Measurements from ENCODE around the gene COG2. TPM values are rescaled to one million over a fixed set of nuclear protein-coding genes. Genes with fewer than 3 reads are reported as not detected.
A peak's percentile ranks its signal among the peaks of the same experiment; 100 is the strongest.

Gene COG2
- total and polyA plus RNA-seq, 2 of the 13 experiments (the other 11 are each of a cell fraction or from before 2014, with no cell fraction given), result 16.8 to 36.3 TPM

DNA sequence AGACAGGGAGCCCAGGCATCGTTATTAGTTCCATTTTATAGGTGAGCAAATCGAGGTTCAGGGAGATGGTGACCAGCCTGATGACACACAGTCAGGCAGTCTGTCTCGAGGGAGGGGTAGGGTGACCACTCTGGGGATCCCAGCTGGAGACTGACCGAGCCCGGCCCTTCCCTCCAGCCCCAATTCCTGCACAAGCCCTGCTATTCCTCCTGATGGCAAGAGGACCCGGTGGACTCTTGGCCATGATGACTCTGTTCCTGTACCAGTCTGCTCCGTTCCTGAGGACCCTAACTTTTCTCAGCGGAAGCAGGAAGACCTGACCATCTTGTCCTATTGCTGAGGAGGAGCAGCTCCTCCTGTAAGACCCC, 71.2 kb downstream of the COG2 start (continued):
- no peak for TF ChIP-seq DPF2 (CRISPR knock-in tag; IDR thresholded peaks at IDR 0.05; ENCODE audit: borderline replicate concordance, low read depth)
- TF ChIP-seq, protein P1, sequence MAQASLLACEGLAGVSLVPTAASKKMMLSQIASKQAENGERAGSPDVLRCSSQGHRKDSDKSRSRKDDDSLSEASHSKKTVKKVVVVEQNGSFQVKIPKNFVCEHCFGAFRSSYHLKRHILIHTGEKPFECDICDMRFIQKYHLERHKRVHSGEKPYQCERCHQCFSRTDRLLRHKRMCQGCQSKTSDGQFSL (CRISPR knock-in tag; IDR thresholded peaks at IDR 0.05), result 0 out of 2 replicates have a peak, but pooled peaks have one; percentile 9
- no peak for TF ChIP-seq GTF3A (CRISPR knock-in tag; conservative IDR thresholded peaks at IDR 0.05)
- TF ChIP-seq ISL2 (CRISPR knock-in tag; IDR thresholded peaks at IDR 0.05), result no peak
- no peak for TF ChIP-seq SKI (IDR thresholded peaks at IDR 0.05; ENCODE audit: partially characterized antibody)
- TF ChIP-seq ZNF850 (CRISPR knock-in tag; conservative IDR thresholded peaks at IDR 0.05), result no peak
- TF ChIP-seq, protein P2, sequence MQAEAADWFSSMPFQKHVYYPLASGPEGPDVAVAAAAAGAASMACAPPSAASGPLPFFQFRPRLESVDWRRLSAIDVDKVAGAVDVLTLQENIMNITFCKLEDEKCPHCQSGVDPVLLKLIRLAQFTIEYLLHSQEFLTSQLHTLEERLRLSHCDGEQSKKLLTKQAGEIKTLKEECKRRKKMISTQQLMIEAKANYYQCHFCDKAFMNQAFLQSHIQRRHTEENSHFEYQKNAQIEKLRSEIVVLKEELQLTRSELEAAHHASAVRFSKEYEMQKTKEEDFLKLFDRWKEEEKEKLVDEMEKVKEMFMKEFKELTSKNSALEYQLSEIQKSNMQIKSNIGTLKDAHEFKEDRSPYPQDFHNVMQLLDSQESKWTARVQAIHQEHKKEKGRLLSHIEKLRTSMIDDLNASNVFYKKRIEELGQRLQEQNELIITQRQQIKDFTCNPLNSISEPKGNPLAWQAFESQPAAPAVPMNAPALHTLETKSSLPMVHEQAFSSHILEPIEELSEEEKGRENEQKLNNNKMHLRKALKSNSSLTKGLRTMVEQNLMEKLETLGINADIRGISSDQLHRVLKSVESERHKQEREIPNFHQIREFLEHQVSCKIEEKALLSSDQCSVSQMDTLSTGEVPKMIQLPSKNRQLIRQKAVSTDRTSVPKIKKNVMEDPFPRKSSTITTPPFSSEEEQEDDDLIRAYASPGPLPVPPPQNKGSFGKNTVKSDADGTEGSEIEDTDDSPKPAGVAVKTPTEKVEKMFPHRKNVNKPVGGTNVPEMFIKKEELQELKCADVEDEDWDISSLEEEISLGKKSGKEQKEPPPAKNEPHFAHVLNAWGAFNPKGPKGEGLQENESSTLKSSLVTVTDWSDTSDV (CRISPR knock-in tag; IDR thresholded peaks at IDR 0.05), result no peak
- 0 out of 2 replicates have a peak, but pooled peaks have one; percentile 25 for TF ChIP-seq ZNF572 (CRISPR knock-in tag; IDR thresholded peaks at IDR 0.05)
- TF ChIP-seq ZNF629 (CRISPR knock-in tag; conservative IDR thresholded peaks at IDR 0.05), result peak; percentile 78
- TF ChIP-seq ZNF768 (CRISPR knock-in tag; IDR thresholded peaks at IDR 0.05), result 0 out of 2 replicates have a peak, but pooled peaks have one; percentile 20
- TF ChIP-seq ZNF34 (CRISPR knock-in tag; IDR thresholded peaks at IDR 0.05; ENCODE audit: borderline replicate concordance), result no peak
- TF ChIP-seq, protein P3, sequence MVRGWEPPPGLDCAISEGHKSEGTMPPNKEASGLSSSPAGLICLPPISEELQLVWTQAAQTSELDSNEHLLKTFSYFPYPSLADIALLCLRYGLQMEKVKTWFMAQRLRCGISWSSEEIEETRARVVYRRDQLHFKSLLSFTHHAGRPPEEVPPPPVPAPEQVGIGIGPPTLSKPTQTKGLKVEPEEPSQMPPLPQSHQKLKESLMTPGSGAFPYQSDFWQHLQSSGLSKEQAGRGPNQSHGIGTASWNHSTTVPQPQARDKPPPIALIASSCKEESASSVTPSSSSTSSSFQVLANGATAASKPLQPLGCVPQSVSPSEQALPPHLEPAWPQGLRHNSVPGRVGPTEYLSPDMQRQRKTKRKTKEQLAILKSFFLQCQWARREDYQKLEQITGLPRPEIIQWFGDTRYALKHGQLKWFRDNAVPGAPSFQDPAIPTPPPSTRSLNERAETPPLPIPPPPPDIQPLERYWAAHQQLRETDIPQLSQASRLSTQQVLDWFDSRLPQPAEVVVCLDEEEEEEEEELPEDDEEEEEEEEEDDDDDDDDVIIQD (CRISPR knock-in tag; IDR thresholded peaks at IDR 0.05; ENCODE audit: low read depth), result no peak
- no peak for TF ChIP-seq ZNF674 (CRISPR knock-in tag; IDR thresholded peaks at IDR 0.05; ENCODE audit: low read depth)
- no peak for TF ChIP-seq ZNF891 (CRISPR knock-in tag; IDR thresholded peaks at IDR 0.05)
- TF ChIP-seq PRPF4 (IDR thresholded peaks at IDR 0.05; ENCODE audit: low read depth, low read length, poor library complexity, severe bottlenecking), result no peak
- no peak for TF ChIP-seq FOXA3 (CRISPR knock-in tag; IDR thresholded peaks at IDR 0.05)
- no peak for TF ChIP-seq ZNF441 (CRISPR knock-in tag; IDR thresholded peaks at IDR 0.05; ENCODE audit: borderline replicate concordance)
- TF ChIP-seq ZNF749 (CRISPR knock-in tag; IDR thresholded peaks at IDR 0.05; ENCODE audit: borderline replicate concordance), result no peak
- no peak for TF ChIP-seq ZNF329 (CRISPR knock-in tag; IDR thresholded peaks at IDR 0.05; ENCODE audit: low read depth)
- no peak for TF ChIP-seq ZNF547 (CRISPR knock-in tag; IDR thresholded peaks at IDR 0.05)
- no peak for TF ChIP-seq CENPX (CRISPR knock-in tag; IDR thresholded peaks at IDR 0.05)
- 0 out of 2 replicates have a peak, but pooled peaks have one; percentile 12 for TF ChIP-seq ZC3H13 (CRISPR knock-in tag; IDR thresholded peaks at IDR 0.05)
- no peak for TF ChIP-seq ZNF660 (CRISPR knock-in tag; IDR thresholded peaks at IDR 0.05; ENCODE audit: borderline replicate concordance, low read depth)
- TF ChIP-seq, protein P4, sequence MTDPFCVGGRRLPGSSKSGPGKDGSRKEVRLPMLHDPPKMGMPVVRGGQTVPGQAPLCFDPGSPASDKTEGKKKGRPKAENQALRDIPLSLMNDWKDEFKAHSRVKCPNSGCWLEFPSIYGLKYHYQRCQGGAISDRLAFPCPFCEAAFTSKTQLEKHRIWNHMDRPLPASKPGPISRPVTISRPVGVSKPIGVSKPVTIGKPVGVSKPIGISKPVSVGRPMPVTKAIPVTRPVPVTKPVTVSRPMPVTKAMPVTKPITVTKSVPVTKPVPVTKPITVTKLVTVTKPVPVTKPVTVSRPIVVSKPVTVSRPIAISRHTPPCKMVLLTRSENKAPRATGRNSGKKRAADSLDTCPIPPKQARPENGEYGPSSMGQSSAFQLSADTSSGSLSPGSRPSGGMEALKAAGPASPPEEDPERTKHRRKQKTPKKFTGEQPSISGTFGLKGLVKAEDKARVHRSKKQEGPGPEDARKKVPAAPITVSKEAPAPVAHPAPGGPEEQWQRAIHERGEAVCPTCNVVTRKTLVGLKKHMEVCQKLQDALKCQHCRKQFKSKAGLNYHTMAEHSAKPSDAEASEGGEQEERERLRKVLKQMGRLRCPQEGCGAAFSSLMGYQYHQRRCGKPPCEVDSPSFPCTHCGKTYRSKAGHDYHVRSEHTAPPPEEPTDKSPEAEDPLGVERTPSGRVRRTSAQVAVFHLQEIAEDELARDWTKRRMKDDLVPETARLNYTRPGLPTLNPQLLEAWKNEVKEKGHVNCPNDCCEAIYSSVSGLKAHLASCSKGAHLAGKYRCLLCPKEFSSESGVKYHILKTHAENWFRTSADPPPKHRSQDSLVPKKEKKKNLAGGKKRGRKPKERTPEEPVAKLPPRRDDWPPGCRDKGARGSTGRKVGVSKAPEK (CRISPR knock-in tag; IDR thresholded peaks at IDR 0.05; ENCODE audit: borderline replicate concordance), result no peak
- no peak for TF ChIP-seq CAMTA2 (CRISPR knock-in tag; IDR thresholded peaks at IDR 0.05; ENCODE audit: borderline replicate concordance)
